ENCODE results near the gene STK11. TPM values are rescaled to one million over a fixed set of nuclear protein-coding genes. Genes with fewer than 3 reads are reported as not detected.

STK11 gene
- total RNA-seq, 1 donor from 2014 or later: 67.6 TPM

GRCh38 chr19:1249990-1250436, 44.4 kb downstream of the STK11 start:
- H3K4me1 Mint-ChIP-seq: peaks cover 32% of the 10 kb centered on the region
- peak overlapping the region; percentile 81 for H3K27ac Mint-ChIP-seq
- no peak for ATAC-seq (ENCODE audit: low read depth)
- no peak for DNase-seq
- ChIA-PET POLR2A (interaction anchor here (0.7 to 2.4 kb wide), 3 partner anchors 9 to 19 kb away, joined by 8 to 37 read pairs (median 34); partner anchors contain the start of gene CIRBP), CTCF (interaction anchor here (1.0 kb wide), 1 partner anchor 16 kb away, joined by 3 read pairs; no protein-coding TSS in a partner anchor)
- TF ChIP-seq, protein P1, sequence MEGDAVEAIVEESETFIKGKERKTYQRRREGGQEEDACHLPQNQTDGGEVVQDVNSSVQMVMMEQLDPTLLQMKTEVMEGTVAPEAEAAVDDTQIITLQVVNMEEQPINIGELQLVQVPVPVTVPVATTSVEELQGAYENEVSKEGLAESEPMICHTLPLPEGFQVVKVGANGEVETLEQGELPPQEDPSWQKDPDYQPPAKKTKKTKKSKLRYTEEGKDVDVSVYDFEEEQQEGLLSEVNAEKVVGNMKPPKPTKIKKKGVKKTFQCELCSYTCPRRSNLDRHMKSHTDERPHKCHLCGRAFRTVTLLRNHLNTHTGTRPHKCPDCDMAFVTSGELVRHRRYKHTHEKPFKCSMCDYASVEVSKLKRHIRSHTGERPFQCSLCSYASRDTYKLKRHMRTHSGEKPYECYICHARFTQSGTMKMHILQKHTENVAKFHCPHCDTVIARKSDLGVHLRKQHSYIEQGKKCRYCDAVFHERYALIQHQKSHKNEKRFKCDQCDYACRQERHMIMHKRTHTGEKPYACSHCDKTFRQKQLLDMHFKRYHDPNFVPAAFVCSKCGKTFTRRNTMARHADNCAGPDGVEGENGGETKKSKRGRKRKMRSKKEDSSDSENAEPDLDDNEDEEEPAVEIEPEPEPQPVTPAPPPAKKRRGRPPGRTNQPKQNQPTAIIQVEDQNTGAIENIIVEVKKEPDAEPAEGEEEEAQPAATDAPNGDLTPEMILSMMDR (IDR thresholded peaks at IDR 0.05): no peak
- H3K9me3 Mint-ChIP-seq: no peaks in the 10 kb centered on the region
- intact Hi-C loops (cut with micrococcal nuclease): loop anchor here (1.0 to 10.0 kb wide), 3 partner anchors 10 to 585 kb away; partner anchors contain the start of genes DAZAP1 and RNF126
- peak overlapping the region; percentile 80 for H3K4me3 Mint-ChIP-seq
- peaks cover 16% of the 10 kb centered on the region for H3K36me3 Mint-ChIP-seq (ENCODE audit: low read depth)
- no peaks in the 10 kb centered on the region for H3K27me3 Mint-ChIP-seq

GRCh38 chr19:1250437-1251260, 45.1 kb downstream of the STK11 start:
- peaks cover 35% of the 10 kb centered on the region for H3K4me1 Mint-ChIP-seq
- POLR2A ChIA-PET: interaction anchor here (0.7 to 3.2 kb wide), 8 partner anchors 9 to 25 kb away, joined by 4 to 283 read pairs (median 12); partner anchors contain the start of genes CIRBP and FAM174C
- TF ChIP-seq, protein P1 (IDR thresholded peaks at IDR 0.05): no peak
- ATAC-seq (ENCODE audit: low read depth): no peak
- peaks cover 23% of the 10 kb centered on the region for H3K36me3 Mint-ChIP-seq (ENCODE audit: low read depth)
- peak; percentile 60 for DNase-seq
- intact Hi-C loops (cut with micrococcal nuclease): no loop called here
- H3K27me3 Mint-ChIP-seq: no peaks in the 10 kb centered on the region
- peak overlapping the region; percentile 89 for H3K4me3 Mint-ChIP-seq
- CTCF ChIA-PET: interaction anchor here (1.0 kb wide), 1 partner anchor 16 kb away, joined by 3 read pairs; no protein-coding TSS in a partner anchor
- peak overlapping the region; percentile 89 for H3K27ac Mint-ChIP-seq
- H3K9me3 Mint-ChIP-seq: no peaks in the 10 kb centered on the region

GRCh38 chr19:1251330-1252220, 46.0 kb downstream of the STK11 start:
- peak; percentile 53 for DNase-seq
- ChIA-PET POLR2A (interaction anchor here (0.7 to 3.2 kb wide), 9 partner anchors 8 to 1501 kb away, joined by 3 to 283 read pairs (median 5); partner anchors contain the start of genes CIRBP and FAM174C), CTCF (interaction anchor here (1.0 kb wide), 1 partner anchor 18 kb away, joined by 3 read pairs; the partner anchor contains the start of gene CIRBP)
- H3K36me3 Mint-ChIP-seq (ENCODE audit: low read depth): peaks cover 32% of the 10 kb centered on the region
- peaks cover 38% of the 10 kb centered on the region for H3K4me1 Mint-ChIP-seq
- H3K4me3 Mint-ChIP-seq: peak overlapping the region; percentile 89
- no peaks in the 10 kb centered on the region for H3K27me3 Mint-ChIP-seq
- intact Hi-C loops (cut with micrococcal nuclease): no loop called here
- no peak for ATAC-seq (ENCODE audit: low read depth)
- H3K9me3 Mint-ChIP-seq: no peaks in the 10 kb centered on the region
- TF ChIP-seq, protein P1 (IDR thresholded peaks at IDR 0.05): no peak
- peak overlapping the region; percentile 89 for H3K27ac Mint-ChIP-seq

DNA sequence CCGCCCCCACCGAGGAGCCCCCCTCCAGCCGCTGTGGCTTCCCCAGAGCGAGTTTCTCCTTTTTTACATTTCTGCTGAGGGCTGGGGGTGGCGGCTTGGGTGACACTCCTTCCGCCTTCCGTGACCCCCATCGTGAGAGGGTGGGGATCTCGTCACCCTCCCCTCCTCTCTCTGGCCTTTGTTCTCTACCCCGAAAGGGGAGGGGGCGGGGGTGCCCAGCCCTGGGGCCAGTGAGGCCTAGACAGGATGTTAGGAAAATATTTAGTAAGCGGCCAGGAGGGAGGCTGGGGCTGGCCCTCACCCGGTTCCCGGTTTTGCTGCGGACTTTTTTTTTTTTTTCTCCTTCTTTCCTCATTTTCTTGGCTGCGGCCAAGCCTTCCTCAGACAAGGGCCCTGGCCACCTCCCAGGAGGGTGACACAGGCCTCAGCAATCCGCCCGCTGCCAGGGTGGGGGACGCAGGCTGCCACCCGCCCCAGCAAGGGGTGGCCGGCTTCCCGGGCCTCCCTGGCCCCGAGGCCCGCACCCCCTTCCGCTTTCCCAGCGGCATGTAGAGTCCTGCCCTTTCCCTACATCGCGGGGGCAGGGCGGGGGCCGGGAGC, 46.7 kb downstream of the STK11 start:
- DNase-seq: peak; percentile 49
- ChIA-PET POLR2A (interaction anchor here (0.6 to 4.8 kb wide), 20 partner anchors 8 to 1500 kb away, joined by 3 to 283 read pairs (median 6); partner anchors contain the start of genes ARHGAP45, CIRBP and FAM174C), CTCF (interaction anchor here (1.0 to 2.2 kb wide), 4 partner anchors 8 to 17 kb away, joined by 3 to 26 read pairs (median 12); partner anchors contain the start of gene CIRBP)
- intact Hi-C loops (cut with micrococcal nuclease): no loop called here
- peaks cover 39% of the 10 kb centered on the region for H3K4me1 Mint-ChIP-seq
- no peak for ATAC-seq (ENCODE audit: low read depth)
- H3K9me3 Mint-ChIP-seq: no peaks in the 10 kb centered on the region
- H3K27ac Mint-ChIP-seq: peak overlapping the region; percentile 80
- H3K4me3 Mint-ChIP-seq: peak overlapping the region; percentile 89
- TF ChIP-seq, protein P1 (IDR thresholded peaks at IDR 0.05): no peak
- H3K27me3 Mint-ChIP-seq: no peaks in the 10 kb centered on the region
- peaks cover 35% of the 10 kb centered on the region for H3K36me3 Mint-ChIP-seq (ENCODE audit: low read depth)

All from activated B cell treated with CpG ODN at 0.5 μM for 24 hours (primary cell).